GM20000 (cell line): ENCODE measurements around the gene ACOX3.
"Not testable (repeated sequence)": the region's sequence is repeated elsewhere in the genome, so short reads cannot be mapped to it uniquely, and the experiment has no call there.

Experiments used
- DNase-seq: peaks from one replicate; pipeline ENCODE4 v3.0.0; 2012; ENCODE audit warnings: low spot score
- TF ChIP-seq, protein P1 (sequence below): IDR thresholded peaks from 2 replicates; pipeline ENCODE4 v1.5.1; 2012; ENCODE audit warnings: mild to moderate bottlenecking, control low read depth; ENCODE audit errors: extremely low read depth, missing control alignments

Gene ACOX3

DNA sequence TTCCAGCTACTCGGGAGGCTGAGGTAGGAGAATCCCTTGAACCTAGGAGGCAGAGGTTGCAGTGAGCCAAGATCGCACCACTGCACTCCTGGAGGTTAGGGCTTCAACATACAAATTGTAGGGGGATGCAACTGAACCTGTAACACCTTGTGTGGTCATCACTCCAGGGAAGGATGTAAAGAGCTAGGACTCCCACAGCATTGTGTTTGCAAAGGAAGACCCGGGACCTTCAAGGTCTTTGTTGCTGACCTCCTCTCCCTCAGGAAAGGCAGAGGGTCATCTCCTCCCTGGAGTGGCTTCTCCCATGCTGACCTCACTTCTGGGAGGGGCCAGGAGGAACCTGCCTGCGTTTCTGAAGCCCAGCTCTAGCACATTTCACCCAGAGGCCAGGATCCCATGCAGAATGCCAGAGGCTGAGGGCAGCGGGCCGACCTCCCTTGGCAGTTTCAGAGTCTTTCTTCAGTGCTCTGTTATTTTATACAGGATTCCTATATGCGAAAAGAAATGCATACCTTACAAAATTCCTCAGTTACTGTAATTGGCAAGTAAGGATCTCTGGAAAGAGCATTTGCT, 90.8 kb downstream of the ACOX3 start:
- TF ChIP-seq, protein P1, sequence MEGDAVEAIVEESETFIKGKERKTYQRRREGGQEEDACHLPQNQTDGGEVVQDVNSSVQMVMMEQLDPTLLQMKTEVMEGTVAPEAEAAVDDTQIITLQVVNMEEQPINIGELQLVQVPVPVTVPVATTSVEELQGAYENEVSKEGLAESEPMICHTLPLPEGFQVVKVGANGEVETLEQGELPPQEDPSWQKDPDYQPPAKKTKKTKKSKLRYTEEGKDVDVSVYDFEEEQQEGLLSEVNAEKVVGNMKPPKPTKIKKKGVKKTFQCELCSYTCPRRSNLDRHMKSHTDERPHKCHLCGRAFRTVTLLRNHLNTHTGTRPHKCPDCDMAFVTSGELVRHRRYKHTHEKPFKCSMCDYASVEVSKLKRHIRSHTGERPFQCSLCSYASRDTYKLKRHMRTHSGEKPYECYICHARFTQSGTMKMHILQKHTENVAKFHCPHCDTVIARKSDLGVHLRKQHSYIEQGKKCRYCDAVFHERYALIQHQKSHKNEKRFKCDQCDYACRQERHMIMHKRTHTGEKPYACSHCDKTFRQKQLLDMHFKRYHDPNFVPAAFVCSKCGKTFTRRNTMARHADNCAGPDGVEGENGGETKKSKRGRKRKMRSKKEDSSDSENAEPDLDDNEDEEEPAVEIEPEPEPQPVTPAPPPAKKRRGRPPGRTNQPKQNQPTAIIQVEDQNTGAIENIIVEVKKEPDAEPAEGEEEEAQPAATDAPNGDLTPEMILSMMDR = no peak
- no peak for DNase-seq

DNA sequence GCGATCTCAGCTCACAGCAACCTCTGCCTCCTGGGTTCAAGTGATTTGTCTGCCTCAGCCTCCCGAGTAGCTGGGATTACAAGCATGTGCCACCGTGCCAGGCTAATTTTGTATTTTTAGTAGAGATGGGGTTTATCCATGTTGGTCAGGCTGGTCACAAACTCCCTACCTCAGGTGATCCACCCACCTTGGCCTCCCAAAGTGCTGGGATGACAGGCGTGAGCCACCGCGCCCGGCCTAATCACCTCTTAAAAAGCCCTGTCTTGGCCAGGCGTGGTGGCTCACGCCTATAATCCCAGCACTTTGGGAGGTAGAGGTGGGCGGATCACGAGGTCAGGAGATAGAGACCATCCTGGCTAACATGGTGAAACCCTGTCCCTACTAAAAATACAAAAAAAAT, 91.3 kb downstream of the ACOX3 start:
- not testable (repeated sequence) for DNase-seq

DNA sequence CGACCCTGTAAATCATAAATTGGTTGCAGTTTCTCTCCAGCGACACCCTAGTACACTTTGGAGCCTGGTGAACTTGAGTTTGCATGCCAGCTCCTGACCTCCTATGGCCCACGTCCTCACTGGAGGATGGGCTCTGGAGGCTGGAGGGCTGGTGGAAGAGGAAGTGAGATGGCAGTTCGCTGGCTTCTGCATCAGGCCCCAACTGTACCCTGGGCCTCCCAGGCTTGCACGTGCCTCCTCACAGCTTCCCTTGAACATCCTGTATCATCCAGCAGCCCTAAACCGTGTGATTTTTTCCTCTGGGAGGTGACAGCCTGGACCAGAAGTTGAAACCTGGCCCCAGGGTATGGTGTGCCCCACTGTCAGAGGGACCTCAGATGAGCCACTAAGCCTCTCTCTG, 92.5 kb downstream of the ACOX3 start:
- TF ChIP-seq, protein P1 = no peak
- DNase-seq = no peak

DNA sequence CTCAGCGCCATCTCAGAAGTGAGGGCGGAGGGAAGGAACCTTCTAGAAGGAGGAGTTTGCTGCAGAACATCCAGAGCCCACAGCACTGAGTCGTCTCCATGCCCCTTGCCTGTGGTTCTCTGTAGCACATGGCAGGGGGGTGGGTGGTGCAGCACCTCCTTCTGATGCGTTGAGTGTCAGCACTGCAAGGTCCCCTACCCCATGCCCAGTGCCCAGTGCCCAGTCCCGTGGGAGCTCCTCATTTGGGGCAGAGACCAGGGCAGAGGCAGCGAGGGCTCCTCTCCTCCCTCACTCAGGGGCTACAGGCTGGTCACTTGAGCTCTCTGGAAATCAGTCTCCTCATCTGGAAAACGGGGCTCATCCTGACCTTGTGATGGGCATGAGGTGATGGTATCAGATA, 92.9 kb downstream of the ACOX3 start:
- TF ChIP-seq, protein P1 = no peak

DNA sequence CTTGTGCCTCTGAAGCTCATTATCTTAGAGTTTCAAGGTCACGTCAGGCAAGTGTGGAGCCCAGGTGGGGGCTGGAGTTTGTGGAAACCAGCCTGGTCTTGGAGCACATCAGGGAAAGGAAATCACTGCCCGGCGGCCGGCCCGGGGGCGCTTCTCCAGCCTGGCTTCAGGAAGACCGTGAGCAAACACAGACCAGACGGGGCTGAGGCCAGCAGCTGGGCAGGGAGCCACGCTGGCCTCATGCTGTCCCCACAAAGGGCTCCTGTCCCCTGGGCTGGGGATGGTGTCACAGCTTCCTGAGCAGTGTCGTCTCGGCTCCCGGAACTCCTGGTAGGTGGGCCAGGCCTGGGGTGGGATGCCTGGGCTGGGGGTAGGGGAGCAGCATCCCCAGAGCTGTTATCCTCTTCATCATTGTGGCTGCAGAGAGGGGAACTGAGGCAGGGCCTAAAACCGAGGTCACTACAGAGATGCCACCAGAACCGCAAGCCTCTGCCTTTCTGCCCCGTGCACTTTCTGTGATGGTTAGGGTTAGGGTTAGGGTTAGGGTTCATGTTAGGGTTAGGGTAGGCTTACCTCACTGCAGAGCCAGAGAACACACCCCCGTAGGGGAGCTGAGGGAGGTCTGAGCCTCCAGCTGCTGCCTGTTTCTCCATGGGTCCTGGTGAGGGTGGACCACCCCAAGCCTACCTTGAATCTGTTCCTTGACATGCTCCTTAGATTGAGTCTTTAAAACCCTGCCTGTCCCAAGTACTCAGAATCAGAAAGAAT, 93.5 kb downstream of the ACOX3 start:
- no peak for DNase-seq
- TF ChIP-seq, protein P1 = no peak

More for the DNA sequence above, 92.9 kb downstream of the ACOX3 start:
- DNase-seq = no peak

DNA sequence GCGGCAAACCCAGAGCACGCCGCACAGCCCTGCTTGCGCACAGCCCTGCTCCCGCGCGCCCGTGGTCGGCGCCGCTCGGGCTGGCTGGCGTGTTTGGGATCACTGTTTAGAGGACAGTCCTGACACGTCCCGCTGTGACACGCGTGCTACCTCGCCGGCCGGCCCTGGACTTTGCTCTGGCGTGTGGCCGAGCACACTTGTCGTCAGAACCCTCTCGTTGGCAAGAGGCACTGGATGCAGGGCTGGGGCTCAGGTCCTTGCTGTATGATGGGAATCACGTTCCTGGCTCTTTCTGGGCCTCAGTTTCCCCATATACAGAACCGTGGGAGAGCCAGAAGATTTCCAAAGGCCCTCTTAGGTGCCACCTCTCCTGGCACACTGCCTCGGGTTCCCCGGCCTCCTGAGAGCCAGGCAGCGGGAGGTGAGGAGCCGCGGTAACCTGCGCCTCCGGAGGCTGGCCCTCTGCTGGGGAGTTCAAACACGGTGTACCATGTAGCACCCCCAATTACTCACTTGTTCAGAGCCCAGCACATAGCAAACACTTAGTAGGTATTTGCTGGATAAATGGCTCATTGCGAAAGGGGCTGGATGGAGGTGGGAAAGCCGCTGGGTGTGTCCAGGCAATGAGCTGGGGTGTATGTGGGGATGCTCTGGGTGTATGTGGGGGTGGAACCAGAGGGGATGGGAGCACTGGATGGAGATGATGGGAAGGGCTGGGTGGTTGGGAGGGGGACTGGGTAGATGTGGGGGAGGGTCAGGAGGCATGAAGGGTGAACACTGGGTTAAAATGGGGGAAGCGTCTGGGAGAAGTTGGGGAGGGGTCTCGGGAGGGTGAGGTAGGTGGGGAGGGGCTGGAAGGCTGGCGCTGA, 94.3 kb downstream of the ACOX3 start:
- TF ChIP-seq, protein P1 = no peak
- DNase-seq = no peak

DNA sequence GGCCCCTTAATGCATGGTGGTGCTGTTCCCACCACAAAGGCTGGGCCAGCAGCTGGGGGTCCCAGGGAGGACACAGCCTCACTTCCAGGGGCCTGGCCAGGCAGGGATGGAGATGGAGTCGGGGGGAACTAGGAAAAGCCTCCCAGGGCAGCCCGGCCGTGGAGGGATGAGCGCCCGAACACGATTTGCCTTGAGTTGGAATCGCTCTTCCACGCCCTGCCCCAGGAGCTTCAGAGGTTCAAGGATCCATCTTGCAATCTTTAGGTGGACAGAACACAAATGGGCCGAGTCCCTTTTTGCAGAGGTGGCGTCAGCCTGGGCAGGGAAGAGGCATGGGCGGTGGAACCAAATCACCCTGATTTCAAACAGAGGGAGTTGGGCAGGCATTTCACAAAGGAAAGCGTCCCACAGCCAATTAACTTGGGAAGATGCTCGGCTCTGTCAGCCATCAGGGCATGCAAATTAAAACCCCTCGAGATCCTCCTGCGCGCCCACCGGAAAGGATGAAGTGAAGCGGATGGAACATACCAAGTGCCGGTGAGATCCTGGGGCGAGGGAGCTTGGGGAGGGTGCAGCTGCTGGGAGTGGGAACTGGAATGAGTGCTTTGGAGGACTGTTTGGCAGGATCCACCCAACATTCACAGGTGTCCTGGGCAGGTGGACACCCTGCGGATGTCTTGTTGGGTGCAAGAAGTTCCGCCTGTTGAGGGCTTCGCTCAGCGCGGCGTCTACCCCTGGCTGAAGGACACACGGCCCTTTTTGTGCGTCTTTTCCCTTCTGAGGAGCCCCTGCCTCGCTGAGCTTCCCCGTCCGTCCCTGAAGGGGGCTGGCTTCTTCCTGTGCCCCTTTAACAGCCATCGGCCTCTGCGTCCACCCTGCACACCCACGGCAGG, 95.2 kb downstream of the ACOX3 start:
- TF ChIP-seq, protein P1 = no peak
- no peak for DNase-seq
